Measurements from ENCODE around the gene CCDC146.

The CCDC146 gene

DNA sequence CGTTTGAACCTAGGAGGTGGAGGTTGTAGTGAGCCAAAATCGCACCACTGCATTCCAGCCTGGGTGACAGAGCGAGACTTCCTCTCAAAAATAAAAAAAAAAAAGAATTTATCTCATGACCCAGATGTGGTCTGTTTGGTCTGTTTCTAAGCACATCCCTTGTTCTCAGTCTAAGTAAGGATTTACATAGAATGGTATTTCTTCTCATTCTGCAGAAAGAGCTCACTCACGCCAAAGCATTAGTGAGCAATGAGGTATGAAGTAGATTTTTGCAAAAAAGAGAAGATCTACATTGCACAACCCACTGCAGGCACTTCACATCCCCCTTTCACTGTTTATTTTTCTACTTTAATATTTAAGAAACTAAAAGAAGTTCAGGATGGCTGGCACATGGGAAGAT lies 153.7 kb downstream of the CCDC146 start:
- no peak overlapping the region for H3K4me3 ChIP-seq (replicated peaks; ENCODE audit: low read depth, low read length)
- TF ChIP-seq CTCF (IDR thresholded peaks at IDR 0.05; ENCODE audit: insufficient read depth, low read length, poor library complexity, severe bottlenecking) = no peak
- DNase-seq (ENCODE audit: extremely low read depth, insufficient read length) = no peak
- H3K36me3 ChIP-seq (ENCODE audit: control insufficient read depth, insufficient read depth, low read length) = no peaks in the 10 kb centered on the region
- H3K27me3 ChIP-seq (replicated peaks; ENCODE audit: control insufficient read depth, insufficient read depth, low read length) = no peaks in the 10 kb centered on the region

- no peak for TF ChIP-seq CTCF (IDR thresholded peaks at IDR 0.05; ENCODE audit: insufficient read depth, low read length, poor library complexity, severe bottlenecking)
- DNase-seq (ENCODE audit: extremely low read depth, insufficient read length) = no peak
- Histone ChIP-seq H3K27me3 (replicated peaks; ENCODE audit: control insufficient read depth, insufficient read depth, low read length) (no peaks in the 10 kb centered on the region), H3K4me3 (replicated peaks; ENCODE audit: low read depth, low read length) (no peak overlapping the region), H3K36me3 (ENCODE audit: control insufficient read depth, insufficient read depth, low read length) (no peaks in the 10 kb centered on the region)
Observed at GRCh38 chr7:77281780-77282478, 159.5 kb downstream of the CCDC146 start.

- TF ChIP-seq CTCF (IDR thresholded peaks at IDR 0.05; ENCODE audit: insufficient read depth, low read length, poor library complexity, severe bottlenecking) = no peak
- no peaks in the 10 kb centered on the region for H3K36me3 ChIP-seq (ENCODE audit: control insufficient read depth, insufficient read depth, low read length)
- no peak overlapping the region for H3K4me3 ChIP-seq (replicated peaks; ENCODE audit: low read depth, low read length)
- H3K27me3 ChIP-seq (replicated peaks; ENCODE audit: control insufficient read depth, insufficient read depth, low read length) = no peaks in the 10 kb centered on the region
- no peak for DNase-seq (ENCODE audit: extremely low read depth, insufficient read length)
Observed at GRCh38 chr7:77282897-77283296, 160.5 kb downstream of the CCDC146 start.

DNA sequence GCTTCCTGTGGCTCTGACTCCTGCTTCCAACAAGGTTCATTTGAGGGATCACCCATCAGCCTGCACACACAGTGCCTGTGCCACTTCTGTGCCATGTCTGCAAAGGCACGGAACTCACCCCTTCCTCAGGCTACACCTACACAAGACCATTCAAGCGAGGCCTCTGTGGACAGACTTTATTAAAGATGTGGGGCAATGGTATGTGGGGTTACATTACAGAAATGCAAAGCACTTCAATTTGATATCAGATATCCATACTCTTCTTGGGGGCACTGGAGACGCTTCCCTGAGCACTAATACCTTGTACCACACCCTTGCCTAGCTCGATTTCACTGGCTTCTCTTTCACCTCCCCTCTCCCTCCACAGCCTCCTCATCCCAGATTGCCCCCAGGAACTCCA lies 161.6 kb downstream of the CCDC146 start:
- H3K4me3 ChIP-seq (replicated peaks; ENCODE audit: low read depth, low read length) = no peak overlapping the region
- DNase-seq (ENCODE audit: extremely low read depth, insufficient read length) = no peak
- H3K36me3 ChIP-seq (ENCODE audit: control insufficient read depth, insufficient read depth, low read length) = no peaks in the 10 kb centered on the region
- no peaks in the 10 kb centered on the region for H3K27me3 ChIP-seq (replicated peaks; ENCODE audit: control insufficient read depth, insufficient read depth, low read length)
- TF ChIP-seq CTCF (IDR thresholded peaks at IDR 0.05; ENCODE audit: insufficient read depth, low read length, poor library complexity, severe bottlenecking) = no peak

DNA sequence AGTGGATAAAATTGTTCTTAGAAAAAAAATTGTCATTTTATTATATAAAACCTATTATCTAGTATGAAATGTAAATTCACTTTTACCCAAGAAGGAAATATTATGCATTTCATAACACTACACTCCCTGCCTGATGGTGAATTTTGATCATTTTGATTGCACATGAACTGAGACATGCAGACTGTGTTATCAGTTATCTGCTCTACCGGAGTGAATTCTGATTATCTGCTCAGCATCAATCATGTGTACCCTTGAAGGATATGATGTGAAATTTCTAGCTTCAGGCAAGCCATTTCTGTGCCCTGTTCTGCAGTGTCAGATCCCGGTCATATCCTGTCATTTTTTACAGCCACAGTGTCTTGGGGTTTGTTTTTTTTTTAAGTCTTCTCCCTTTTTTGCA lies 162.2 kb downstream of the CCDC146 start:
- no peak for TF ChIP-seq CTCF (IDR thresholded peaks at IDR 0.05; ENCODE audit: insufficient read depth, low read length, poor library complexity, severe bottlenecking)
- no peak for DNase-seq (ENCODE audit: extremely low read depth, insufficient read length)
- no peaks in the 10 kb centered on the region for H3K27me3 ChIP-seq (replicated peaks; ENCODE audit: control insufficient read depth, insufficient read depth, low read length)

More for the DNA sequence above, 162.2 kb downstream of the CCDC146 start:
- Histone ChIP-seq H3K36me3 (ENCODE audit: control insufficient read depth, insufficient read depth, low read length) (no peaks in the 10 kb centered on the region), H3K4me3 (replicated peaks; ENCODE audit: low read depth, low read length) (no peak overlapping the region)

Measured in GM06990 (cell line).